H1 (cell line): ENCODE data around the gene MAGI1.

Experiments used
- MAFK ChIP-seq: IDR thresholded peaks from 2 replicates; pipeline ENCODE4 v1.6.1; 2012; ENCODE audit warnings: low read depth, mild to moderate bottlenecking, improper control_type of control experiment, low read length
- TF ChIP-seq, protein P1 (sequence below), 3 experiments: IDR thresholded peaks; 1 replicate in 2 of 3; 2 replicates in 1 of 3; pipeline versions ENCODE4 v1.5.1 to v1.6.1; 2011; ENCODE audit warnings: low read length in 3 of 3, mild to moderate bottlenecking in 3 of 3, inconsistent platforms in 2 of 3, low read depth in 1 of 3, moderate library complexity in 1 of 3; ENCODE audit not compliant: insufficient read depth in 1 of 3; ENCODE audit errors: control extremely low read depth in 1 of 3

DNA sequence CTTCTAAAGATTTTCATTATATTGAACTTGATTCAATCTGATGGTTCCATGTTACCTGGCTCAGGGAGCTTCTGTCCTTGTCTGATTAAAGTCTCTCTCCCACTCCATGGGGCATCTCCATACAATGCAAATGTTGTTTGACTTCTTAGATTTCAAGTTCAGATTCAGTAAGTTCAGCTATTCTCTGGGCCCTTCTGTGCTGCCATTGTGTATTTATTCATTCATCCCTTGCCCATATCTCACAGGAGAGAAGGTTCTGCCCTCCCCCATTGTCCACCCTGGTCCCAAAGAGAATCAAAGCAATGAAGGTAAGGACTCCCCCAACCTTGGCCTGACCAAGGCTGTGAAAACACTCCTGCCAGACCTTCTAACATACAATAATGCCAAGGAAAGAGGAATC is 669.9 kb downstream of the MAGI1 start:
- no peak for TF ChIP-seq MAFK
- TF ChIP-seq, protein P1, sequence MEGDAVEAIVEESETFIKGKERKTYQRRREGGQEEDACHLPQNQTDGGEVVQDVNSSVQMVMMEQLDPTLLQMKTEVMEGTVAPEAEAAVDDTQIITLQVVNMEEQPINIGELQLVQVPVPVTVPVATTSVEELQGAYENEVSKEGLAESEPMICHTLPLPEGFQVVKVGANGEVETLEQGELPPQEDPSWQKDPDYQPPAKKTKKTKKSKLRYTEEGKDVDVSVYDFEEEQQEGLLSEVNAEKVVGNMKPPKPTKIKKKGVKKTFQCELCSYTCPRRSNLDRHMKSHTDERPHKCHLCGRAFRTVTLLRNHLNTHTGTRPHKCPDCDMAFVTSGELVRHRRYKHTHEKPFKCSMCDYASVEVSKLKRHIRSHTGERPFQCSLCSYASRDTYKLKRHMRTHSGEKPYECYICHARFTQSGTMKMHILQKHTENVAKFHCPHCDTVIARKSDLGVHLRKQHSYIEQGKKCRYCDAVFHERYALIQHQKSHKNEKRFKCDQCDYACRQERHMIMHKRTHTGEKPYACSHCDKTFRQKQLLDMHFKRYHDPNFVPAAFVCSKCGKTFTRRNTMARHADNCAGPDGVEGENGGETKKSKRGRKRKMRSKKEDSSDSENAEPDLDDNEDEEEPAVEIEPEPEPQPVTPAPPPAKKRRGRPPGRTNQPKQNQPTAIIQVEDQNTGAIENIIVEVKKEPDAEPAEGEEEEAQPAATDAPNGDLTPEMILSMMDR (IDR thresholded peaks at IDR 0.05; ENCODE audit: control extremely low read depth in 1 of 3, insufficient read depth in 1 of 3, low read depth in 1 of 3, low read length in 3 of 3): no peak
